MM.1S (cell line): ENCODE data around the gene CD300LB.

Experiments
- EZH2 ChIP-seq: fragments of 300-600 bp; sonication (generic); optimal IDR thresholded peaks from 2 replicates; pipeline ENCODE3; 2017; ENCODE audit warnings: low read depth, mild to moderate bottlenecking, antibody characterized with exemption, low read length, mixed read lengths
- TF ChIP-seq, protein P1 (sequence below): fragments of 300-600 bp; sonication (generic); IDR thresholded peaks from 2 replicates; pipeline ENCODE4 v1.5.1; 2016; ENCODE audit warnings: antibody characterized with exemption, low read length, mixed read lengths

- TF ChIP-seq EZH2, result no peak
- TF ChIP-seq, protein P1, sequence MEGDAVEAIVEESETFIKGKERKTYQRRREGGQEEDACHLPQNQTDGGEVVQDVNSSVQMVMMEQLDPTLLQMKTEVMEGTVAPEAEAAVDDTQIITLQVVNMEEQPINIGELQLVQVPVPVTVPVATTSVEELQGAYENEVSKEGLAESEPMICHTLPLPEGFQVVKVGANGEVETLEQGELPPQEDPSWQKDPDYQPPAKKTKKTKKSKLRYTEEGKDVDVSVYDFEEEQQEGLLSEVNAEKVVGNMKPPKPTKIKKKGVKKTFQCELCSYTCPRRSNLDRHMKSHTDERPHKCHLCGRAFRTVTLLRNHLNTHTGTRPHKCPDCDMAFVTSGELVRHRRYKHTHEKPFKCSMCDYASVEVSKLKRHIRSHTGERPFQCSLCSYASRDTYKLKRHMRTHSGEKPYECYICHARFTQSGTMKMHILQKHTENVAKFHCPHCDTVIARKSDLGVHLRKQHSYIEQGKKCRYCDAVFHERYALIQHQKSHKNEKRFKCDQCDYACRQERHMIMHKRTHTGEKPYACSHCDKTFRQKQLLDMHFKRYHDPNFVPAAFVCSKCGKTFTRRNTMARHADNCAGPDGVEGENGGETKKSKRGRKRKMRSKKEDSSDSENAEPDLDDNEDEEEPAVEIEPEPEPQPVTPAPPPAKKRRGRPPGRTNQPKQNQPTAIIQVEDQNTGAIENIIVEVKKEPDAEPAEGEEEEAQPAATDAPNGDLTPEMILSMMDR, result no peak
These were observed 57.1 kb downstream of the CD300LB start for GRCh38 chr17:74474043-74474792.
